Measurements from ENCODE around the gene STARD3NL. TPM values are rescaled to one million over a fixed set of nuclear protein-coding genes. Genes with fewer than 3 reads are reported as not detected.

STARD3NL gene
- total RNA-seq, 2 experiments from 2014 or later: 14.4 to 15.7 TPM

GRCh38 chr7:38178695-38179344 is 775 bp downstream of the STARD3NL start:
- peak overlapping the region; percentile 92 for H3K4me3 Mint-ChIP-seq
- peaks cover 4% of the 10 kb centered on the region for H3K4me1 ChIP-seq (ENCODE audit: insufficient read depth, low read length)
- peaks cover 11% of the 10 kb centered on the region for H3K36me3 Mint-ChIP-seq (ENCODE audit: low read depth)
- intact Hi-C loops (cut with DNase I, micrococcal nuclease): loop anchor here (5.0 to 10.0 kb wide), 2 partner anchors 38 to 726 kb away; partner anchors contain the start of gene VPS41 (in 1 of the 2)
- H3K27me3 ChIP-seq (ENCODE audit: control insufficient read depth in 1 of 2, insufficient read depth in 2 of 2, low read length in 2 of 2): no peaks in the 10 kb centered on the region
- TF ChIP-seq CTCF (IDR thresholded peaks at IDR 0.05): no peak
- no peaks in the 10 kb centered on the region for H3K36me3 ChIP-seq (ENCODE audit: insufficient read depth, low read length)
- H3K4me3 ChIP-seq (ENCODE audit: low read length): peak overlapping the region; percentile 88
- peaks cover 11% of the 10 kb centered on the region for H3K27me3 Mint-ChIP-seq
- DNase-seq (peak in 7 of 14 experiments; percentile 9 to 74 (median 34)), ATAC-seq (ENCODE audit: poor library complexity) (peak; percentile 49)
- H3K9me3 ChIP-seq (ENCODE audit: control insufficient read depth in 1 of 2, insufficient read depth in 1 of 2, low read length in 2 of 2): no peaks in the 10 kb centered on the region
- H3K27ac ChIP-seq (ENCODE audit: low read depth in 1 of 2, low read length in 2 of 2): peak overlapping the region; percentile 82 to 85
- ChIA-PET POLR2A (interaction anchor here (0.6 to 1.0 kb wide), 3 partner anchors 180 to 1771 kb away, joined by 3 to 6 read pairs (median 3); no protein-coding TSS in a partner anchor), CTCF (interaction anchor here (1.0 to 1.4 kb wide), 3 partner anchors 37 to 189 kb away, joined by 3 to 6 read pairs (median 5); no protein-coding TSS in a partner anchor)
- H3K27ac Mint-ChIP-seq: peak overlapping the region; percentile 91
- peaks cover 40% of the 10 kb centered on the region for H3K4me1 Mint-ChIP-seq (ENCODE audit: low read depth)
- no peaks in the 10 kb centered on the region for H3K9me3 Mint-ChIP-seq

GRCh38 chr7:38179776-38180226 is 1.8 kb downstream of the STARD3NL start:
- Mint-ChIP-seq H3K27me3 (peaks cover 1% of the 10 kb centered on the region), H3K36me3 (ENCODE audit: low read depth) (peaks cover 11% of the 10 kb centered on the region), H3K4me3 (peak overlapping the region; percentile 92), H3K9me3 (no peaks in the 10 kb centered on the region), H3K4me1 (ENCODE audit: low read depth) (peaks cover 40% of the 10 kb centered on the region), H3K27ac (peak overlapping the region; percentile 91)
- H3K36me3 ChIP-seq (ENCODE audit: insufficient read depth, low read length): no peaks in the 10 kb centered on the region
- H3K27ac ChIP-seq (ENCODE audit: low read depth in 1 of 2, low read length in 2 of 2): no peak overlapping the region
- no peaks in the 10 kb centered on the region for H3K9me3 ChIP-seq (ENCODE audit: control insufficient read depth in 1 of 2, insufficient read depth in 1 of 2, low read length in 2 of 2)
- POLR2A ChIA-PET: no interaction called here
- peaks cover 4% of the 10 kb centered on the region for H3K4me1 ChIP-seq (ENCODE audit: insufficient read depth, low read length)
- no peak for DNase-seq
- intact Hi-C loops (cut with DNase I, micrococcal nuclease): loop anchor here (5.0 to 10.0 kb wide), 3 partner anchors 38 to 725 kb away; partner anchors contain the start of gene VPS41 (in 1 of the 2)
- no peak for TF ChIP-seq CTCF (IDR thresholded peaks at IDR 0.05)
- no peaks in the 10 kb centered on the region for H3K27me3 ChIP-seq (ENCODE audit: control insufficient read depth in 1 of 2, insufficient read depth in 2 of 2, low read length in 2 of 2)
- no peak for ATAC-seq (ENCODE audit: poor library complexity)
- CTCF ChIA-PET: interaction anchor here (1.6 to 3.1 kb wide), 3 partner anchors 36 to 188 kb away, joined by 4 to 13 read pairs (median 11); no protein-coding TSS in a partner anchor
- no peak overlapping the region for H3K4me3 ChIP-seq (ENCODE audit: low read length)

- ChIA-PET POLR2A (no interaction called here), CTCF (interaction anchor here (1.6 to 3.1 kb wide), 4 partner anchors 15 to 187 kb away, joined by 4 to 13 read pairs (median 8); no protein-coding TSS in a partner anchor)
- DNase-seq (no peak), ATAC-seq (ENCODE audit: poor library complexity) (no peak)
- H3K36me3 Mint-ChIP-seq (ENCODE audit: low read depth): peaks cover 11% of the 10 kb centered on the region
- H3K27ac Mint-ChIP-seq: no peak overlapping the region
- no peak overlapping the region for H3K4me3 Mint-ChIP-seq
- H3K9me3 Mint-ChIP-seq: no peaks in the 10 kb centered on the region
- no peaks in the 10 kb centered on the region for H3K36me3 ChIP-seq (ENCODE audit: insufficient read depth, low read length)
- no peaks in the 10 kb centered on the region for H3K27me3 Mint-ChIP-seq
- no peak for TF ChIP-seq CTCF (IDR thresholded peaks at IDR 0.05)
- H3K9me3 ChIP-seq (ENCODE audit: control insufficient read depth in 1 of 2, insufficient read depth in 1 of 2, low read length in 2 of 2): no peaks in the 10 kb centered on the region
- intact Hi-C loops (cut with DNase I, micrococcal nuclease): loop anchor here in 1 of 2 experiments (10.0 kb wide), 1 partner anchor 76 kb away; no protein-coding TSS in a partner anchor
- no peaks in the 10 kb centered on the region for H3K27me3 ChIP-seq (ENCODE audit: control insufficient read depth in 1 of 2, insufficient read depth in 2 of 2, low read length in 2 of 2)
- no peak overlapping the region for H3K4me3 ChIP-seq (ENCODE audit: low read length)
- H3K4me1 Mint-ChIP-seq (ENCODE audit: low read depth): peaks cover 40% of the 10 kb centered on the region
- no peak overlapping the region for H3K27ac ChIP-seq (ENCODE audit: low read depth in 1 of 2, low read length in 2 of 2)
- peaks cover 4% of the 10 kb centered on the region for H3K4me1 ChIP-seq (ENCODE audit: insufficient read depth, low read length)
Observed at GRCh38 chr7:38181111-38181510, 3.1 kb downstream of the STARD3NL start.

Data from CD4-positive, alpha-beta T cell (primary cell).